HG03066 (cell line): ENCODE results near the gene GPATCH2L.
A peak's percentile ranks its signal among the peaks of the same experiment; 100 is the strongest.

ENCODE experiments used
- ATAC-seq: cut with Tn5 transposase; IDR thresholded peaks from one replicate; pipeline ENCODE4 v1.9.1; 2021; ENCODE audit warnings: low read depth; ENCODE audit not compliant: unreplicated experiment

Gene GPATCH2L

DNA sequence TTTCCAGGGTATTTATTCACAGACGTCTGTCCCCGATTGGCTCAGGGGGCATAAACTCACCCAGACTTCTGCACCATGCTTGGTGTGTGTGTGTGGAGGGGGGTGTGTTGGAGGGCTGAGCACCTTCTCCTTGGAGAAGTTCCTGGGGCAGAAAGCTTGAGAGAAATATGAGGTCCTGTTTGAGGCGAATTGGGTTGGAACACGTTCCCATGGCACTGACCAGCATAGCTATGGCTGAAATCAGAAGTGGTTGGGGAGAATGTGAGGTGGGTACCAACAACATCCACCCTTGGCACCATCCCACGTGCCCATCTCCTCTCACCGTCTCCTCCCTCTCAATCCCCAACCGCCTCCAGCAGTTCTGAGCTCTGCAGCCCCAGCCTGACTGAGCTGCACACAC is 16.0 kb upstream of the GPATCH2L start:
- no peak for ATAC-seq

- no peak for ATAC-seq
Measured at GRCh38 chr14:76136476-76137110, 15.1 kb upstream of the GPATCH2L start.

- no peak for ATAC-seq
Measured at GRCh38 chr14:76138119-76138757, 13.5 kb upstream of the GPATCH2L start.

- ATAC-seq = no peak
Measured at GRCh38 chr14:76138758-76139723, 12.7 kb upstream of the GPATCH2L start.

DNA sequence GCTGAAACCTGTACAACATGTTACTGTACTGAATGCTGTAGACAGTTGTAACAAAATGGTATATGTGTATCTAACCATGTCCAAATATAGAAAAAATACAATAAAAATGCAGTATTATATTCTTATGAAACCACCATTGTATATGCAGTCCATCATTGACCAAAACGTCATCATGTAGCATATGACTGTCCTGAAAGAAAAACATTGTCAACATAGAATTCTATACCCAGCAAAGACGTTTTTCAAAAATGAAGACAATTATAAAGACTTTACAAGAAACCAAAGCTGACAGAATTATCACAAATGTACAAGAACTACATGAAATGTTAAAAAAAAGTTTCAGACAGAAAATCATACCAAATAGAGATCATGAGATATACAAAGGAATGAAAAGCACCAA is 8.1 kb upstream of the GPATCH2L start:
- no peak for ATAC-seq

- ATAC-seq = no peak
Measured at GRCh38 chr14:76146976-76147375, 4.7 kb upstream of the GPATCH2L start.

DNA sequence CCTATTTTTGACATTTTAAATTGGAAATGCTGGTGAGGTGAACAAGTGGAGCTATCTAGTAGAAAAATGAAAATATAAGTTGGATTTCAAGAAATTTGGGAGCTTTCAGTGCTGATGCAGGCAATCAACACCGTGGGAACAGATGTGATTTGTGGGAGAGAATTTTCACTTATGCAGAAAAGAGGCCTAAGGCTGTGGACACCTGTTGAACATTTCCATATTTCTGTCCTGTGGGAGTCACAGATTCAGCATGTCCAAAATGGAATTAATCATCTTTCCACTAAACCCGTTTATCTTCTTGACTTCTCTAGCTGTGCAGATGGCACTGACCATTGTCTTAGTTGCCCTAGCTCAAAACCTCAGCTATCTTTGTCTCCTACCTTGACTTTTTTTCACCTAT is 2.5 kb upstream of the GPATCH2L start:
- no peak for ATAC-seq

DNA sequence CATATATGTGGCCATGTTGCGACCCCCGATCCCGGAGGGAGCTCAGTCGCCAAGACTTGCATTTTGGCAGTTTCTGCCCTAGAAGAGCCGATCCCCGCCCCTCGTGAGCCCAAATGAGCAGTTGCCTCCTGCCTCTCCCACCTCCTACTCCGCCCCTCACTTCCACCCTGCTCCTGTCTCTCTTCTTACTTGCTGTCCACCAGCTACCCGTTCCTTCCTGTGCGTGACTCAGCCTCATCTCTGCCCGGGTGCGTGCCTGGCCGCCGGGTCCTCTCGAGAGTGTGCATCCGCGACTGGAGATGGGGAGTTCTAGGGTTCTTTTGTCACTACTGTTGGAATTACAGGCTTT is 585 bp downstream of the GPATCH2L start:
- ATAC-seq = peak; percentile 68

- no peak for ATAC-seq
Measured at GRCh38 chr14:76153919-76154318, 2.2 kb downstream of the GPATCH2L start.

DNA sequence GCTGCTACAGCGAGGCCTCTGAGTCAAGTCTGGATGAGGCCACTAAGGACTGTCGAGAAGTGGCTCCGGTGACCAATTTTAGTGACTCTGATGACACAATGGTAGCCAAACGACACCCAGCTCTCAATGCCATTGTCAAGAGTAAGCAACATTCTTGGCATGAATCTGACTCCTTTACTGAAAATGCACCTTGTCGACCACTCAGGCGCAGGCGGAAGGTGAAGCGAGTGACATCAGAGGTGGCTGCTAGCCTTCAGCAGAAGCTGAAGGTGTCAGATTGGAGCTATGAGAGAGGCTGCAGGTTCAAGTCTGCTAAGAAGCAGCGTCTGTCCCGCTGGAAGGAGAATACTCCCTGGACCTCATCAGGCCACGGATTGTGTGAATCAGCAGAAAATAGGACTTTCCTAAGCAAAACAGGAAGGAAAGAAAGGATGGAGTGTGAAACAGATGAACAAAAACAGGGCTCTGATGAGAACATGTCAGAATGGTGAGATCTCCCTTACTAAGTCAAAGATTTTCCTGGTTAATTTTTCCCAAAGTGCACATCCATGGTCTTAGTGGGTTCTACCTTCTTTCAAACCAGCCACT is 2.9 kb downstream of the GPATCH2L start:
- no peak for ATAC-seq

DNA sequence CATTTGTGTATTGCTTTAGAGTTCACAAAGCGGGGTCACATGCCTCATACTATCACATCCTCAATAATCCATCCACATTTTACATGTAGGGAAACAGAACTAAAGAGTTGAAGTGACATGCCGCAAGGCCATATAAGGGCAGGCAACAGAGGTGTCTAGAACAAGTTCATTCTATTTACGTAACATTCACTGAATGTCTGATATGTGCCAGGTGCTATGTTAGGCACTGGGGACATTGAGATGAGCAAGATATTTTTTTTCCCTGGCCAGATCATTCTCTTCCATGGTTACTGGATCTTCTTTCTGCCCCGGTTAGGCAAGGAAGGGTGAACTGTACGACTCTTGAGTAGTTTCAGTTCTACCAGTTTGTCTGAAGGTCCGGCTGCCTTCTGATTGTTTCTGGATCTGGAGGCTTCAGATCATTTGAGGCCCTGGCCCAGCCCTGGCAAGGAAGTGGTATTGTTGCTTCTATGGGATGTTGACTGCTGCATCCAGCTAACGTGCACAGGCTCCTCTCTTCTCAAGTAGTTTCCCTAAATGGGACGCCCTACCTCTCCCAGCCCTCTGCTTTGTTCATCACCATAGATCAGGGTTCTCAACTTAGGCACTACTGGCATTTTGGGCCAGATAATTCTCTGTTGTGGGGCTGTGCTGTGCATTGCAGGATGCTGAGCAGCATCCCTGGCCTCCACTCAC is 12.1 kb downstream of the GPATCH2L start:
- ATAC-seq = no peak

DNA sequence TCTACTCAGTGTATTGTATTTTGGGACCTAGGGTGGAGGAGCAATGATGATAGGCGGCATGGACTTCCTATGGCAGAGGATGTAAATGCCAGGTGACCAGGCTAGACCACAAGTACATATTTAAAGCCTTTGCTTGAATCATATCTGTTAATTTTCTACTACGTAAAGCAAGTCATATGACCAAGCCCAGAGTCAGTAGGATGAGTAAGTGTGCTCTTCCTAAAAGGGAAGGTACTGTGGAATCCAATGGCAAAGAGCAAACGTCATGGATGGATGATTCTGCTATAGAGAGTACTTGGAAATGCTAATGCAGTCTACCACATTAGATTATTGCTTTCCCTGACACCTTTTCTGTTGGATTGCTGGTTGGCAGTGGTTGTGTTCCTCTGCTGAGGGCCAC is 16.8 kb downstream of the GPATCH2L start:
- no peak for ATAC-seq

DNA sequence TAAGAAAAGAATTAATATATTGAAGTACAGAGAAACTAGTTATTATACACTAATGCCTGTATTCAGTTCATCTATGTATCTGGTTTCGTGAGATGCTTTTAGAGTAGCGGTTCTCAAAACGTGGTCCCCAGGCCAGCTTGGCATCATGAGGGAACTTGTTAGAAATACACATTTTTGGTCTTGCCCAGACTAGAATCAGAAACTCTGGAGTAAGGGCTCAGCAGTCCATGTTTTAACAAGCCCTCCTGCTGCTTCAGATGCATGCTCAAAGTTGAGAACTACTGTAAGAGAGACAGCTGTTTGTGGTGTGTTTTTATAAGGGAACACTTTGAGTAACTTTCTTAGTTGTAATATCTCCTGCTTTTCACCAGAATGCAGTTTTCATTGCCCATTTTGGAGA is 18.1 kb downstream of the GPATCH2L start:
- ATAC-seq = no peak

- no peak for ATAC-seq
Measured at GRCh38 chr14:76174982-76175381, 23.3 kb downstream of the GPATCH2L start.

GRCh38 chr14:76175942-76176341 is 24.2 kb downstream of the GPATCH2L start:
- no peak for ATAC-seq

DNA sequence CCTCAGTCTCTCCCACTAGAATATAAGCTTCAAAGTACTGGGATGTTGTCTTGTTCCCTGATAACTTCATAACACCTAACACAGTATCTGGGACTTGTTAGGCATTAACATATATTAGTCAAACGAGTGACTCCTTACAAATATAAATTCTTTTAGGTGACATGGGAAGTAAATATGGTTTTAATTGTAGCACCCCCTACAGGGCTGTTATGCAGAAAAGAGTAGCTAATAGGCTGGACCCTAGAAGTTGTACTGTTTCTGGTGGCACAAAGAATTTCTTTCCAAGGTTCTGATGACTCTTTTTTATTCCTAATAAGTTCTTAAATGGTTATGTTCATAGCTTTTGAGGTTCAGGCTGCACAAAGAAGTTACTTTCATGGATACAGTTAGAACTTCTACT is 29.8 kb downstream of the GPATCH2L start:
- ATAC-seq = no peak

GRCh38 chr14:76186308-76187027 is 34.7 kb downstream of the GPATCH2L start:
- ATAC-seq = peak; percentile 79

DNA sequence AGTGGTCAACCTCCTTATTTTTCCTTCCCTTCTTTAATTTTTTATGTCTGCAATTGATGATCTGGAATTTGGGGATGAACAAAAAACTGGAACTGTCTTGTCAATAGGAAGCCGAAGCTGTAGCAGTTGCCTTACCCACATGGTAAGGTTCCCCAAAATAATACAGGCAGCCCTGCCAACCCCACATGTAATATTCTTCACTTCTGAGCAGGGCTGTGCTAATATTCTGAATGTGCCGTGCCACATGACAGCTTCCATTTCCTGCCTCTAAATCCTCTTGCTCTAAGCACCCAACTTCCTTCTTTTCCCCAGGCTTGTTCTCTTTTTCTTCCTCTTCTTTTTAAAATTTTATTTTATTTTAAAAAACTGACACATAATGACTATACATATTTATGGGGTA is 39.6 kb downstream of the GPATCH2L start:
- no peak for ATAC-seq

DNA sequence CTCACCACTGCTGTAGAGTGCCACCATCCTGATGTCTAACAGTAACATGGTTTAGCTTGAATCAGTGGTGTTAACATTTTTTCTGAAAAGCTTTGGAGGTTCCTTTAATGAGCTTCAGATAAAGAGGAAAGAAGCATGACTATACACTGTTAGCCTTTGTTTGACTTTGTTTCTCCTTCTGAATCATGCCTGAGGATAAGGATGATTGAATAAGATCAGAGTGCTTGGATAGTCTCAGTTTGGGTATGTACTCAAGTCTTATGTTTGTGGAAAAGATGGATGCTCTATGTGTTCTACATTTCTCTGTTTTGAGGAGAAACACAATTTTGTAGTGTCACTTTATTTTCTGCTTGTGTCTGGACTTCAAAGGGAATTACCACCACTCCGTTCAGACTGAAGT is 42.0 kb downstream of the GPATCH2L start:
- ATAC-seq = no peak

GRCh38 chr14:76194327-76194726 is 42.6 kb downstream of the GPATCH2L start:
- no peak for ATAC-seq
